Heart left ventricle (tissue), 13 donors: Measurements from ENCODE around the gene CENPM.

ENCODE experiments used
- POLR2A ChIP-seq, 2 donors: fragments of 450-650 bp; IDR thresholded peaks; one replicate each; pipeline ENCODE4 v1.6.1; 2017; ENCODE audit warnings: antibody characterized with exemption in 2 of 2, mild to moderate bottlenecking in 2 of 2, moderate library complexity in 2 of 2
- TF ChIP-seq, protein P1 (sequence below), 12 donors: fragments of 200-600 bp; sonication (generic) in 4 of 12; IDR thresholded peaks; one replicate each; pipeline versions ENCODE4 v1.5.0 to v1.8.0; 2018 to 2022; ENCODE audit warnings: antibody characterized with exemption in 12 of 12, mild to moderate bottlenecking in 5 of 12
- donor health status: ischemic (EF 13 %, LVEDD 7.1; RV severe dilation, severe dysfunction).
- donor health status: DM: no; HTN: yes; CAD: no.
- donor health status: DM: no; HTN: no; CAD: no.
- donor health status: ischemic (EF 25% LVEDD 6.9; RV normal size, moderate dysfunction).
- donor health status: ischemic (EF 25% LVEDD 5.7; RV mildly dilated, moderate dysfunction).
- donor health status: ischemic (EF 35%, LVEDD 5.7; RV mildly dilated, moderate dysfunction).
- donor health status: nonischemic (EF 11% LVEDD 7.7; RV severe dilation, severe dysfunction).
- donor health status: DM: yes; HTN: yes; CAD: no.
- donor health status: PGD.
- donor health status: ischemic (EF 29% LVEDD 5.4; RV normal size, mild dysfunction).
- donor health status: nonischemic (EF 23%, LVEDD 6.1; RV moderate dilation, normal function).

DNA sequence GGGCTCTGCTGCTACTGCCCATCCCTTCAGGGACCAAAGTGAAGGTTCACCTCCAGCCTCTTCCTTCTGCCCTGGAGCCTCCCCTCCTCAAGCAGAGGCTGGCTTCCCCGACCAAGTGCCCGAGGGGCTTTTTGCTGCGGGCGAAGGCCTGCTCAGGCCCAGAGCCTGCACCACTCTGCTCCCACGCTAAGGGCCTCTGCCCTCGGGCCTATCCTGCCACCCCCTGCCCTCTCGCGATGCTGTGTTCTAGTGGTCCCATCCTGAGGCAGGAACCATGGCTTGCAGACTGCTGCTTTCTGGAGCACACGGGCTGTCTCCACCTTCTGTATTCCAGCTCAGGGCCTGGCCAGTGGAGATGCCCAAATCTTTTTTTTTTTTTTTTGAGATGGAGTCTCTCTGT, 11.4 kb downstream of the CENPM start:
- TF ChIP-seq, protein P1, sequence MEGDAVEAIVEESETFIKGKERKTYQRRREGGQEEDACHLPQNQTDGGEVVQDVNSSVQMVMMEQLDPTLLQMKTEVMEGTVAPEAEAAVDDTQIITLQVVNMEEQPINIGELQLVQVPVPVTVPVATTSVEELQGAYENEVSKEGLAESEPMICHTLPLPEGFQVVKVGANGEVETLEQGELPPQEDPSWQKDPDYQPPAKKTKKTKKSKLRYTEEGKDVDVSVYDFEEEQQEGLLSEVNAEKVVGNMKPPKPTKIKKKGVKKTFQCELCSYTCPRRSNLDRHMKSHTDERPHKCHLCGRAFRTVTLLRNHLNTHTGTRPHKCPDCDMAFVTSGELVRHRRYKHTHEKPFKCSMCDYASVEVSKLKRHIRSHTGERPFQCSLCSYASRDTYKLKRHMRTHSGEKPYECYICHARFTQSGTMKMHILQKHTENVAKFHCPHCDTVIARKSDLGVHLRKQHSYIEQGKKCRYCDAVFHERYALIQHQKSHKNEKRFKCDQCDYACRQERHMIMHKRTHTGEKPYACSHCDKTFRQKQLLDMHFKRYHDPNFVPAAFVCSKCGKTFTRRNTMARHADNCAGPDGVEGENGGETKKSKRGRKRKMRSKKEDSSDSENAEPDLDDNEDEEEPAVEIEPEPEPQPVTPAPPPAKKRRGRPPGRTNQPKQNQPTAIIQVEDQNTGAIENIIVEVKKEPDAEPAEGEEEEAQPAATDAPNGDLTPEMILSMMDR (IDR thresholded peaks at IDR 0.05), result no peak
- no peak for TF ChIP-seq POLR2A (IDR thresholded peaks at IDR 0.05)
